K562 (cell line): Measurements from ENCODE around the gene NMNAT3. TPM values are rescaled to one million over a fixed set of nuclear protein-coding genes. Genes with fewer than 3 reads are reported as not detected.

ENCODE experiments used
- ATAC-seq: fragments of 200-7000 bp; cut with Tn5 transposase; 3 replicates; pipeline ENCODE4 v1.9.1; 2020; ENCODE audit warnings: moderate library complexity
- BruUV-seq: library from RNA; stranded (reverse); fragments of 400-500 nt; replicated peaks from 2 replicates; lab custom pipeline; 2021; lab: Mats Ljungman, UMichigan
- CTCF ChIA-PET: fragments of 300-600 bp; formaldehyde crosslinking; extraction: SDS; loops from one replicate; lab custom pipeline; 2021; ENCODE audit warnings: low intra/inter-chr PET ratio; lab: Yijun Ruan, JAX
- POLR2A ChIA-PET: fragments of 300-600, 350-650 bp; sonication (Branson Sonifier 250); formaldehyde crosslinking; extraction: SDS; loops from one replicate; lab custom pipeline; 2021; ENCODE audit warnings: antibody characterized with exemption, inconsistent platforms; lab: Yijun Ruan, JAX
- DNase-seq, 4 experiments: peaks; one replicate each; pipeline versions ENCODE4 v3.0.0 to v3.0.0-alpha.2; 2011 to 2018; ENCODE audit warnings: low spot score in 3 of 4, mixed read lengths in 3 of 4; ENCODE audit errors: extremely low read depth in 1 of 4
- FAIRE-seq: peaks from 2 replicates; lab custom pipeline; 2011; peaks lifted over from hg19 to GRCh38; lab: Jason Lieb, UNC
- H2AFZ ChIP-seq: 2 replicates; pipeline ENCODE4 v1.6.0; 2011; ENCODE audit warnings: low read depth, low read length, control low read depth, inconsistent platforms
- H3K27ac ChIP-seq: fragments of 200-600 bp; 3 replicates; pipeline ENCODE4 v1.8.0; 2011; ENCODE audit warnings: low read depth, mild to moderate bottlenecking, control low read depth, inconsistent platforms, low read length, moderate library complexity, mixed read lengths; ENCODE audit errors: extremely low read depth
- H3K27me3 ChIP-seq, 2 experiments: fragments of 300-600 bp in 1 of 2; 2 replicates in 1 of 2; 3 replicates in 1 of 2; pipeline versions ENCODE4 v1.6.0 to v1.8.0; 2011; ENCODE audit warnings: inconsistent platforms in 2 of 2, low read length in 2 of 2, mild to moderate bottlenecking in 1 of 2, mixed read lengths in 1 of 2, moderate library complexity in 1 of 2; ENCODE audit not compliant: control insufficient read depth in 2 of 2, insufficient read depth in 2 of 2
- H3K36me3 ChIP-seq: fragments of 300-600 bp; 3 replicates; pipeline ENCODE4 v1.8.0; 2011; ENCODE audit warnings: mild to moderate bottlenecking, low read length, inconsistent platforms; ENCODE audit not compliant: control insufficient read depth, insufficient read depth
- H3K4me1 ChIP-seq, 2 experiments: fragments of 200-600 bp in 1 of 2; replicated peaks in 1 of 2; 2 replicates in 1 of 2; 3 replicates in 1 of 2; pipeline versions ENCODE4 v1.5.1 to v1.8.0; 2011; ENCODE audit warnings: inconsistent platforms in 2 of 2, low read length in 2 of 2, mild to moderate bottlenecking in 1 of 2, mixed read lengths in 1 of 2, moderate library complexity in 1 of 2; ENCODE audit not compliant: control insufficient read depth in 2 of 2, insufficient read depth in 2 of 2
- H3K4me2 ChIP-seq: 2 replicates; pipeline ENCODE4 v1.6.1; 2011; ENCODE audit warnings: low read length, control low read depth, inconsistent platforms, mixed read lengths; ENCODE audit not compliant: insufficient read depth
- H3K4me3 ChIP-seq: fragments of 200-600 bp; sonication (generic), shearing (Covaris generic); 2 replicates; pipeline ENCODE4 v1.5.1; 2016; ENCODE audit warnings: control low read depth, inconsistent platforms
- H3K79me2 ChIP-seq: fragments of 200-600 bp; 3 replicates; pipeline ENCODE4 v1.8.0; 2011; ENCODE audit warnings: low read length, inconsistent platforms; ENCODE audit not compliant: control insufficient read depth, insufficient read depth
- H3K9ac ChIP-seq, 2 experiments: 2 replicates each; pipeline versions ENCODE4 v1.6.0 to v1.6.1; 2011; ENCODE audit warnings: low read depth in 2 of 2, low read length in 2 of 2, control low read depth in 1 of 2, inconsistent platforms in 1 of 2, mild to moderate bottlenecking in 1 of 2, mixed read lengths in 1 of 2; ENCODE audit not compliant: insufficient read depth in 1 of 2
- H3K9me1 ChIP-seq: one replicate; pipeline ENCODE4 v1.6.0; 2011; ENCODE audit warnings: inconsistent platforms, mild to moderate bottlenecking, low read length, moderate library complexity; ENCODE audit not compliant: control insufficient read depth, insufficient read depth
- H3K9me3 ChIP-seq: replicated peaks from 2 replicates; pipeline ENCODE4 v1.5.1; 2011; ENCODE audit warnings: low read depth, low read length, inconsistent platforms; ENCODE audit not compliant: control insufficient read depth, insufficient read depth
- H4K20me1 ChIP-seq: replicated peaks from 2 replicates; pipeline ENCODE4 v1.6.1; 2011; ENCODE audit warnings: low read length, inconsistent platforms, mixed read lengths; ENCODE audit not compliant: control insufficient read depth, insufficient read depth
- ARID2 ChIP-seq: fragments of 450-650 bp; IDR thresholded peaks from 2 replicates; pipeline ENCODE4 v1.6.1; 2017; ENCODE audit warnings: antibody characterized with exemption, mild to moderate bottlenecking
- ASH1L ChIP-seq: fragments of 450-650 bp; IDR thresholded peaks from 2 replicates; pipeline ENCODE4 v1.6.1; 2018; ENCODE audit warnings: borderline replicate concordance, mild to moderate bottlenecking, low read depth; ENCODE audit not compliant: partially characterized antibody
- FOXM1 ChIP-seq, 2 experiments: fragments of 450-650 bp in 1 of 2; sonication (generic) in 1 of 2; formaldehyde crosslinking in 1 of 2; IDR thresholded peaks; 2 replicates each; pipeline versions ENCODE4 v1.6.1 to v1.9.0; 2017 to 2022; ENCODE audit warnings: low read depth in 2 of 2, mild to moderate bottlenecking in 2 of 2, missing genetic modification reagents in 1 of 2, moderate library complexity in 1 of 2
- NR2F6 ChIP-seq: fragments of 450-650 bp; formaldehyde crosslinking; IDR thresholded peaks from 2 replicates; pipeline ENCODE4 v1.4.0; 2020; ENCODE audit warnings: mild to moderate bottlenecking
- POU5F1 ChIP-seq: fragments of 150-350 bp; IDR thresholded peaks from 2 replicates; pipeline ENCODE4 v1.6.1; 2014; ENCODE audit warnings: borderline replicate concordance, low read length, low read depth, mild to moderate bottlenecking; ENCODE audit not compliant: partially characterized antibody
- USF2 ChIP-seq: sonication (generic); formaldehyde crosslinking; IDR thresholded peaks from 2 replicates; pipeline ENCODE4 v1.5.0; 2020; ENCODE audit warnings: missing genetic modification reagents
- XRCC4 ChIP-seq: IDR thresholded peaks from one replicate; pipeline ENCODE4 v1.6.1; 2011; ENCODE audit not compliant: insufficient read depth, insufficient read length; ENCODE audit errors: extremely low read depth
- ZBTB8A ChIP-seq: fragments of 450-650 bp; IDR thresholded peaks from 2 replicates; pipeline ENCODE4 v1.6.1; 2018; ENCODE audit warnings: mild to moderate bottlenecking, moderate library complexity; ENCODE audit not compliant: partially characterized antibody
- WGBS: fragments of 100-300 bp; shearing (Covaris generic); methylation state at CpG from one replicate; pipeline ENCODE4 v1.1.6; 2016; ENCODE audit warnings: low coverage, mixed read lengths; ENCODE audit not compliant: insufficient coverage; ENCODE audit errors: missing lambda C conversion rate; 5-methylcytosine and 5-hydroxymethylcytosine counted together
- in situ Hi-C: fragments of 300-500 bp; cut with MboI; formaldehyde crosslinking; loops from 4 replicates; pipeline ENCODE4 v1.15.0; 2018; ENCODE audit warnings: inconsistent platforms, mixed read lengths
- intact Hi-C: fragments of 100-400 bp; cut with micrococcal nuclease; formaldehyde crosslinking; loops from 2 replicates; pipeline ENCODE4 v1.14.2; 2022
- polyA plus RNA-seq, 8 experiments: library from polyadenylated mRNA; depleted of rRNA in 4 of 8; stranded (reverse) in 5 of 8; unstranded in 3 of 8; fragments of >200 nt; fragmentation: Nextera tagmentation in 2 of 8; fragmentation: Illumina TruSeq in 1 of 8; extraction: Ambion mirVana in 2 of 8; extraction: Trizol in 1 of 8; gene quantifications; 2 replicates each; pipeline versions ENCODE4 v1.2.1 to v1.2.3, GENCODE V29; 2011 to 2014; ENCODE audit warnings: inconsistent platforms in 1 of 8, missing spikeins in 1 of 8
- total RNA-seq, 7 experiments: library from RNA; depleted of rRNA in 6 of 7; stranded (reverse); fragments of >200 nt in 6 of 7; fragmentation: Illumina TruSeq in 2 of 7; extraction: Trizol in 2 of 7; gene quantifications; 2 replicates each; pipeline versions ENCODE4 v1.2.1 to v1.2.3, GENCODE V29; 2011 to 2021; ENCODE audit warnings: low replicate concordance in 1 of 7

Gene NMNAT3
- total and polyA plus RNA-seq, 9 of the 15 experiments (the other 6 are each of a cell fraction or from before 2014, with no cell fraction given) = 2.3 to 12.5 (median 6.6) TPM

GRCh38 chr3:139560411-139560810 is 117.4 kb downstream of the NMNAT3 start:
- no peaks in the 10 kb centered on the region for H3K4me1 ChIP-seq
- no peak overlapping the region for H3K27ac ChIP-seq
- WGBS = 0% methylated on average over 3 of the region's 3 CpGs
- intact Hi-C loops = no loop called here
- BruUV-seq = no TSS peak
- no peaks in the 10 kb centered on the region for H3K9me1 ChIP-seq
- H3K4me2 ChIP-seq = no peak overlapping the region
- H3K27me3 ChIP-seq = peaks cover 0 to 9% of the 10 kb centered on the region in 2 experiments; a peak in 3 of 5 replicates
- H2AFZ ChIP-seq = no peak overlapping the region
- no peak for FAIRE-seq
- no peak for DNase-seq
- no peaks in the 10 kb centered on the region for H3K9me3 ChIP-seq
- CTCF ChIA-PET = interaction anchor here (0.8 kb wide), 1 partner anchor 133 kb away, joined by 3 read pairs; no protein-coding TSS in a partner anchor
- TF ChIP-seq FOXM1 (IDR thresholded peaks at IDR 0.05; ENCODE audit: low read depth) (no peak), FOXM1 (CRISPR knock-in tag; IDR thresholded peaks at IDR 0.05; ENCODE audit: low read depth) (no peak), ZBTB8A (no peak), ARID2 (no peak), ASH1L (no peak), NR2F6 (no peak), USF2 (no peak), POU5F1 (no peak), XRCC4 (no peak)
- TF ChIP-seq, all 486 proteins: peak for 0
- H3K79me2 ChIP-seq = no peaks in the 10 kb centered on the region
- H3K9ac ChIP-seq = no peak overlapping the region
- POLR2A ChIA-PET = interaction anchor here (0.9 kb wide), 1 partner anchor 27 kb away, joined by 3 read pairs; no protein-coding TSS in a partner anchor
- in situ Hi-C loops = no loop called here
- no peaks in the 10 kb centered on the region for H3K36me3 ChIP-seq
- ATAC-seq = no peak
- H3K4me3 ChIP-seq = no peak overlapping the region
- H4K20me1 ChIP-seq = no peaks in the 10 kb centered on the region; the same call in 1 of the 2 replicates
